IMR-90 (cell line): ENCODE data around the gene FAF1. TPM values are rescaled to one million over a fixed set of nuclear protein-coding genes. Genes with fewer than 3 reads are reported as not detected.
"Not testable (repeated sequence)": the region's sequence is repeated elsewhere in the genome, so short reads cannot be mapped to it uniquely, and the experiment has no call there.

Experiments used
- ATAC-seq: fragments of 200-7000 bp; cut with Tn5 transposase; 2 replicates; pipeline ENCODE4 v1.9.1; 2020; ENCODE audit warnings: low read depth, mild to moderate bottlenecking, moderate library complexity
- BruUV-seq: library from RNA; stranded (reverse); fragments of 400-500 nt; replicated peaks from 2 replicates; lab custom pipeline; 2021; lab: Mats Ljungman, UMichigan
- CTCF ChIA-PET: fragments of 300-600 bp; formaldehyde crosslinking; extraction: SDS; loops from one replicate; lab custom pipeline; 2021; ENCODE audit warnings: antibody characterized with exemption; lab: Yijun Ruan, JAX
- POLR2A ChIA-PET: fragments of 300-600 bp; sonication (Branson Sonifier 250); formaldehyde crosslinking; loops from one replicate; lab custom pipeline; 2022; ENCODE audit warnings: antibody characterized with exemption; ENCODE audit not compliant: unreplicated experiment; lab: Charles Lee
- DNase-seq: peaks from one replicate; pipeline ENCODE4 v3.0.0; 2013
- H2AFZ ChIP-seq: replicated peaks from 2 replicates; pipeline ENCODE3; 2013; ENCODE audit warnings: low read length, mild to moderate bottlenecking; ENCODE audit not compliant: poor library complexity
- H2AK5ac ChIP-seq: 2 replicates; pipeline ENCODE4 v1.6.1; 2013; ENCODE audit warnings: low read depth, low read length, inconsistent platforms
- H2AK9ac ChIP-seq: replicated peaks from 2 replicates; pipeline ENCODE3; 2013; ENCODE audit warnings: mild to moderate bottlenecking, low read depth, low read length, moderate library complexity; ENCODE audit not compliant: poor library complexity
- H2BK120ac ChIP-seq: 2 replicates; pipeline ENCODE4 v1.6.1; 2013; ENCODE audit warnings: low read depth, low read length, inconsistent platforms
- H2BK15ac ChIP-seq: 3 replicates; pipeline ENCODE4 v1.6.1; 2013; ENCODE audit warnings: low read depth, low read length, inconsistent platforms
- H2BK20ac ChIP-seq: 2 replicates; pipeline ENCODE4 v1.6.1; 2013; ENCODE audit warnings: low read depth, mild to moderate bottlenecking, inconsistent platforms, low read length, moderate library complexity
- H2BK5ac ChIP-seq: 2 replicates; pipeline ENCODE4 v1.6.1; 2013; ENCODE audit warnings: mild to moderate bottlenecking, low read depth, low read length, inconsistent platforms; ENCODE audit not compliant: poor library complexity, severe bottlenecking
- H3K14ac ChIP-seq: replicated peaks from 2 replicates; pipeline ENCODE4 v1.6.1; 2013; ENCODE audit warnings: low read depth, low read length, inconsistent platforms
- H3K18ac ChIP-seq: 2 replicates; pipeline ENCODE4 v1.6.1; 2013; ENCODE audit warnings: low read depth, low read length, control low read depth
- H3K23ac ChIP-seq: 2 replicates; pipeline ENCODE4 v1.6.1; 2013; ENCODE audit warnings: low read depth, low read length, inconsistent platforms
- H3K27ac ChIP-seq: 2 replicates; pipeline ENCODE4 v1.5.1; 2013; ENCODE audit warnings: mild to moderate bottlenecking, control low read depth, low read length; ENCODE audit not compliant: insufficient read depth
- H3K27me3 ChIP-seq: 2 replicates; pipeline ENCODE4 v1.6.1; 2013; ENCODE audit warnings: low read length; ENCODE audit not compliant: control insufficient read depth, insufficient read depth
- H3K36me3 ChIP-seq: 2 replicates; pipeline ENCODE4 v1.6.1; 2013; ENCODE audit warnings: low read length, mixed read lengths; ENCODE audit not compliant: control insufficient read depth, insufficient read depth
- H3K4ac ChIP-seq: 2 replicates; pipeline ENCODE4 v1.6.1; 2013; ENCODE audit warnings: low read depth, low read length, inconsistent platforms
- H3K4me1 ChIP-seq: 2 replicates; pipeline ENCODE4 v1.6.1; 2013; ENCODE audit warnings: low read length, mixed read lengths; ENCODE audit not compliant: control insufficient read depth, insufficient read depth
- H3K4me2 ChIP-seq: 2 replicates; pipeline ENCODE4 v1.6.1; 2013; ENCODE audit warnings: low read depth, mild to moderate bottlenecking, control low read depth, low read length, moderate library complexity
- H3K4me3 ChIP-seq: 2 replicates; pipeline ENCODE4 v1.5.1; 2013; ENCODE audit warnings: low read depth, mild to moderate bottlenecking, control low read depth, low read length, moderate library complexity; ENCODE audit not compliant: insufficient read depth
- H3K56ac ChIP-seq: 2 replicates; pipeline ENCODE4 v1.6.1; 2013; ENCODE audit warnings: low read length, inconsistent platforms; ENCODE audit not compliant: insufficient read depth; ENCODE audit errors: extremely low read depth
- H3K79me1 ChIP-seq, 2 experiments: 2 replicates each; pipeline ENCODE4 v1.6.1; 2013; ENCODE audit warnings: low read length in 2 of 2, inconsistent platforms in 1 of 2, low read depth in 1 of 2
- H3K9ac ChIP-seq: 2 replicates; pipeline ENCODE4 v1.6.1; 2013; ENCODE audit warnings: low read depth, low read length, control low read depth
- H3K9me1 ChIP-seq: 2 replicates; pipeline ENCODE4 v1.6.1; 2013; ENCODE audit warnings: low read length, inconsistent platforms; ENCODE audit not compliant: insufficient read depth
- H3K9me3 ChIP-seq: 2 replicates; pipeline ENCODE4 v1.6.1; 2013; ENCODE audit warnings: low read length; ENCODE audit not compliant: control insufficient read depth, insufficient read depth
- H4K20me1 ChIP-seq: 2 replicates; pipeline ENCODE4 v1.6.1; 2013; ENCODE audit warnings: low read length, inconsistent platforms; ENCODE audit not compliant: insufficient read depth
- H4K5ac ChIP-seq: 2 replicates; pipeline ENCODE4 v1.6.1; 2013; ENCODE audit warnings: mild to moderate bottlenecking, low read depth, low read length, control low read depth
- H4K8ac ChIP-seq, 2 experiments: 2 replicates each; pipeline ENCODE4 v1.6.1; 2013; ENCODE audit warnings: low read depth in 2 of 2, low read length in 2 of 2, control low read depth in 1 of 2, inconsistent platforms in 1 of 2
- H4K91ac ChIP-seq: 2 replicates; pipeline ENCODE4 v1.6.1; 2013; ENCODE audit warnings: low read depth, low read length, inconsistent platforms; ENCODE audit not compliant: insufficient read depth
- MAFK ChIP-seq: IDR thresholded peaks from 2 replicates; pipeline ENCODE4 v1.6.1; 2012; ENCODE audit warnings: low read depth, low read length, improper control_type of control experiment
- RFX5 ChIP-seq: IDR thresholded peaks from 2 replicates; pipeline ENCODE4 v1.8.0; 2012; ENCODE audit warnings: low read depth, mild to moderate bottlenecking, low read length, moderate library complexity
- WGBS, 2 experiments: methylation state at CpG; one replicate each; pipeline versions ENCODE4 v1.1.5 to v1.1.7; 2013; ENCODE audit warnings: missing lambda C conversion rate in 2 of 2; ENCODE audit not compliant: insufficient read length in 1 of 2; ENCODE audit errors: extremely low coverage in 2 of 2; 5-methylcytosine and 5-hydroxymethylcytosine counted together
- dilution Hi-C: fragments of 300-500 bp; cut with HindIII; formaldehyde crosslinking; loops from one replicate; pipeline ENCODE4 v1.14.3; 2018; ENCODE audit warnings: low sequenced_read_pairs; ENCODE audit not compliant: unreplicated experiment
- in situ Hi-C: fragments of 300-500 bp; cut with MboI; formaldehyde crosslinking; loops from 3 replicates; pipeline ENCODE4 v1.14.3; 2019; ENCODE audit warnings: low sequenced_read_pairs, inconsistent platforms, mixed read lengths
- intact Hi-C: fragments of 100-400 bp; cut with micrococcal nuclease; formaldehyde crosslinking; loops from 2 replicates; pipeline ENCODE4 v1.10.0; 2022
- polyA plus RNA-seq, 3 experiments: library from polyadenylated mRNA; depleted of rRNA; stranded (reverse); fragments of >200 nt; gene quantifications; 2 replicates each; pipeline ENCODE4 v1.2.3, GENCODE V29; 2012; ENCODE audit warnings: low replicate concordance in 1 of 3
- total RNA-seq: library from RNA; depleted of rRNA; stranded (reverse); fragments of >200 nt; gene quantifications from 2 replicates; pipeline ENCODE4 v1.2.3, GENCODE V29; 2012

FAF1 gene
- total and polyA plus RNA-seq, 2 of the 4 experiments (the other 2 are of a cell fraction) = 18.8 to 72.9 TPM

DNA sequence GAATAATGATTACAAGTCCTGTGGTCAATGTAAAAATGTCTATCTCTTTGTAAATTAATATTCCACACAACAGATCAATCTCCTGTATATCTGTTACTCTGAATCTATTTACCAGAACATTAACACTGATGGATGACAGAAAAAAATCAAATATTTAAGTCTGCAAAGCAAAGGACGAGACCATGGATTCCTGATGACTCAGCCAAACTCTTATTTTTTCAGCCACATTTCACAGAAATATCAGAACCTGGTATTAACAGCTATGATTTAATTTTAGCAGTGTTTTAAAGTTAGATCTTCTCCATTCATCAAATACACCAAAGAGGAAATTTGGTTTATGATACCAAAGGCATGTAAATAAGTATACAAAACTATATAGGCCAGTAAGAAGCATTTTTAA, 46.1 kb downstream of the FAF1 start:
- no peak overlapping the region for H3K4me2 ChIP-seq
- H2BK120ac ChIP-seq = no peak overlapping the region
- no peak for ATAC-seq
- ChIA-PET POLR2A (no interaction called here), CTCF (interaction anchor here (0.6 kb wide), 1 partner anchor 132 kb away, joined by 5 read pairs; no protein-coding TSS in a partner anchor)
- H4K8ac ChIP-seq = no peak overlapping the region
- H3K9ac ChIP-seq = no peak overlapping the region
- H2AK5ac ChIP-seq = no peak overlapping the region
- no peaks in the 10 kb centered on the region for H3K27me3 ChIP-seq
- H3K14ac ChIP-seq = no peak overlapping the region
- H3K56ac ChIP-seq = no peak overlapping the region
- no peak overlapping the region for H4K91ac ChIP-seq
- peaks cover 16 to 22% of the 10 kb centered on the region in 2 experiments for H3K79me1 ChIP-seq
- dilution Hi-C loops (no loop called here), intact Hi-C loops (no loop called here), in situ Hi-C loops (no loop called here)
- peak; percentile 3 for DNase-seq
- no peak overlapping the region for H3K4ac ChIP-seq
- TF ChIP-seq RFX5 (no peak), MAFK (peak; percentile 75)
- no peaks in the 10 kb centered on the region for H3K9me3 ChIP-seq
- H3K4me1 ChIP-seq = no peaks in the 10 kb centered on the region
- no TSS peak for BruUV-seq
- no peak overlapping the region for H3K4me3 ChIP-seq
- H4K5ac ChIP-seq = no peak overlapping the region
- no peak overlapping the region for H3K23ac ChIP-seq
- H2BK15ac ChIP-seq = no peak overlapping the region
- H3K27ac ChIP-seq = no peak overlapping the region
- no peaks in the 10 kb centered on the region for H3K36me3 ChIP-seq
- H3K9me1 ChIP-seq = no peaks in the 10 kb centered on the region
- H3K18ac ChIP-seq = no peak overlapping the region
- no peak overlapping the region for H2BK20ac ChIP-seq
- H2BK5ac ChIP-seq = no peak overlapping the region
- H4K20me1 ChIP-seq = no peaks in the 10 kb centered on the region
- no peak overlapping the region for H2AFZ ChIP-seq
- H2AK9ac ChIP-seq = no peak overlapping the region
- no CpG with 5 or more reads among the region's 1 CpG for WGBS, 2 experiments

DNA sequence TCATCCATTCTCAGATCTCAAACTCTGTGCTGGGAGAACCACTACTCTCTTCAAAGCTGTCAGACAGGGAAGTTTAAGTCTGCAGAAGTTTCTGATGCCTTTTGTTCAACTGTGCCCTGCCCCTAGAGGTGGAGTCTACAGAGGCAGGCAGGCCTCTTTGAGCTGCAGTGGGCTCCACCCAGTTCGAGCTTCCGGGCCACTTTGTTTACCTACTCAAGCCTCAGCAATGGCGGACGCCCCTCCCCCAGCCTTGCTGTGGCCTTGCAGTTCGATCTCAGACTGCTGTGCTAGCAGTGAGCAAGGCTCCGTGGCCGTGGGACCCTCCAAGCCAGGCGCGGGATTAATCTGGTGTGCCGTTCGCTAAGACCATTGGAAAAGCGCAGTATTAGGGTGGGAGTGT, 49.7 kb downstream of the FAF1 start:
- H2AK5ac ChIP-seq, H3K4ac ChIP-seq, H3K27me3 ChIP-seq, H3K23ac ChIP-seq, H4K5ac ChIP-seq, H3K4me2 ChIP-seq, H2BK120ac ChIP-seq, H4K91ac ChIP-seq, H3K27ac ChIP-seq, in situ Hi-C loops, dilution Hi-C loops, intact Hi-C loops, H3K56ac ChIP-seq, H3K36me3 ChIP-seq, H3K4me3 ChIP-seq, H3K18ac ChIP-seq, H3K14ac ChIP-seq, H3K9me3 ChIP-seq, BruUV-seq, POLR2A ChIA-PET, DNase-seq, ATAC-seq, H3K9me1 ChIP-seq, H2BK5ac ChIP-seq, H4K8ac ChIP-seq, H2AFZ ChIP-seq, H3K4me1 ChIP-seq, H2AK9ac ChIP-seq, H2BK15ac ChIP-seq, H3K9ac ChIP-seq, H4K20me1 ChIP-seq, H2BK20ac ChIP-seq: not testable (repeated sequence)
- peaks cover 13 to 22% of the 10 kb centered on the region in 2 experiments for H3K79me1 ChIP-seq
- WGBS, 2 experiments = 100% methylated on average over 3 of the region's 12 CpGs; no CpG with 5 or more reads in 1 of the 2 experiments
- CTCF ChIA-PET = interaction anchor here (1.7 kb wide), 1 partner anchor 19 kb away, joined by 4 read pairs; no protein-coding TSS in a partner anchor
